Fibroblast of lung (primary cell): Measurements from ENCODE around the gene PRPS1L1.

Experiments
- CTCF ChIP-seq, 2 donors: IDR thresholded peaks in 1 of 2; conservative IDR thresholded peaks in 1 of 2; 1 replicate in 1 of 2; 2 replicates in 1 of 2; pipeline ENCODE4 v1.5.1; 2011 to 2012; ENCODE audit warnings: low read length in 2 of 2, control low read depth in 1 of 2, inconsistent platforms in 1 of 2, low read depth in 1 of 2, mild to moderate bottlenecking in 1 of 2
- EZH2 ChIP-seq: IDR thresholded peaks from 2 replicates; pipeline ENCODE4 v1.5.1; 2012; ENCODE audit warnings: low read length, control low read depth, mild to moderate bottlenecking; ENCODE audit errors: missing control alignments

- TF ChIP-seq CTCF (conservative IDR thresholded peaks at IDR 0.05 in 1 of 2, IDR thresholded peaks at IDR 0.05 in 1 of 2; ENCODE audit: low read depth in 1 of 2, low read length in 2 of 2) (no peak), EZH2 (no peak)
These were observed 12.6 kb upstream of the PRPS1L1 start for GRCh38 chr7:18040196-18040595.
